Measurements from ENCODE around the gene MAP2K5.

DNA sequence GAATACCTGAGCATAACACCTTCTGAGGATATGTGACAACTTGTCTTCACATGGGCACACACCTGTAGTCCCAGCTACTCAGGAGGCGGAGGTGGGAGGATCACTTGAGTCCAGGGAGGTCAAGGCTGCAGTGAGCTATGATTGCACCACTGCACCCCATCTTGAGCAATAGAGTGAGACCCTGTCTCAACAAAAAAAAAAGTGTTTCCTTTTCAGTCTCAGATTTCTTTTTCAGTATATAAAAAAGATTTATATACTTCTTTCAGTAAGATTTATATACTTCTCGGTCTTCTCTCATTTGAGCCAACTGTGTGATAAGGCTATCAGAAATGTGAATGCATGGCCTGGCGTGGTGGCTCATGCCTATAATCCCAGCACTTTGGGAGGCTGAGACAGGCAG, 197.9 kb downstream of the MAP2K5 start:
- no peak for TF ChIP-seq CREB1 (IDR thresholded peaks at IDR 0.05; ENCODE audit: low read depth)
- no peak for TF ChIP-seq CEBPB (IDR thresholded peaks at IDR 0.05)
- TF ChIP-seq EGR1 (IDR thresholded peaks at IDR 0.05): no peak
